GM18511 (cell line): ENCODE data around the gene FAXDC2.

Experiments
- ATAC-seq: cut with Tn5 transposase; IDR thresholded peaks from one replicate; pipeline ENCODE4 v1.9.1; 2021; ENCODE audit warnings: mild to moderate bottlenecking, moderate library complexity; ENCODE audit not compliant: unreplicated experiment

FAXDC2 gene

GRCh38 chr5:154850255-154851062, at the start of gene FAXDC2:
Gene FAXDC2, minus strand, starts transcription at chr5:154850603. Its CDS starts 12,425 bp downstream, at chr5:154838178.
- ATAC-seq, result no peak

DNA sequence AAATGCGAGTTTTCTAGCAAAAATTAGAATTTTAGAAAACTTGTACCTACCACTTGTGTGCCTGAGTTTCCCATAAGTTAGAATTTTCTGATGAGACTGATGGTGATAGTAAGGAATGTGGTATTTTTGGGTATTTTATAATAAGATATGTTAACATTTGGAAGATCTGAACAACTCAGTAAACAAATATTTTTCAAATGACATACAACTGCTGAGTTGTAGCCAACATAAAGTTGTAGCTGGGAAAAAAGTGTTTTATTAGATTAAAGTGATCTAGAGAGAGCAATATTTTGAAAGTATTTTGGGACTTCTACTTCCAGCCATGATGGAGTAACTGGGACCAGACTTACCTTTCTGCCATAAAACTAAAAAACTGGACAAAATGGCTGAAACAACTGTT, 49.7 kb upstream of the FAXDC2 start:
- ATAC-seq, result no peak

DNA sequence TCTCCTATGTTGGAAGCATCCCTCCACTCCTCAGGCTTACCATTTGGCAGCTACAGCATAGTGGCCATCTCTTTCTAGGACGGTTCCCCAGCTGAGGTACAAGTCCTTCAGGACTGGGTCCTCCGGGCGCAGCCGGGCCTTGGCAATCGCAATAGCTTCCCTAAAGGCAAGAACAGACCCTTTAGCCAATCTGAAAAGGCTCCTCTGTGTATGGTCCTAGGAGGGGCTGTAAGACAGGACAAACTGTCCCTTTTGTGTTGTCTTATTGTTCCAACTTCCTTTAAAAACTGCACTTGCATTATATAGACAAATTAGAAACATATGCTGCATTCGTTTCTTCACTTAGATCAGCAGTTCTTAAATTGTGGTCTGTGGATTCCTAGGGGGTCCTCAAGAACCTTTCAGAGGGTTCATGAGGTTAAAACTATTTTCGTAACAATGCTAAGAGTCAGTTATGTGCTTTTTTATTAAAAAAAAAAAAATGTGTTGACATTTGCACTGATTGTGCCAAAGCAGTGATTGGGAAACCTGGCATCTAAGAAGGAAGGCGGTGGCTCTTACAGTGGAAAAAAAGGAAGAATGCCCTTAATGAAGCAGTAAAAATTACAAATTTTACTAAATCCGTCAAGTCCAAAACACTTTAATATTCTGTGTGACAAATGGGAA, 48.9 kb upstream of the FAXDC2 start:
- ATAC-seq, result no peak

DNA sequence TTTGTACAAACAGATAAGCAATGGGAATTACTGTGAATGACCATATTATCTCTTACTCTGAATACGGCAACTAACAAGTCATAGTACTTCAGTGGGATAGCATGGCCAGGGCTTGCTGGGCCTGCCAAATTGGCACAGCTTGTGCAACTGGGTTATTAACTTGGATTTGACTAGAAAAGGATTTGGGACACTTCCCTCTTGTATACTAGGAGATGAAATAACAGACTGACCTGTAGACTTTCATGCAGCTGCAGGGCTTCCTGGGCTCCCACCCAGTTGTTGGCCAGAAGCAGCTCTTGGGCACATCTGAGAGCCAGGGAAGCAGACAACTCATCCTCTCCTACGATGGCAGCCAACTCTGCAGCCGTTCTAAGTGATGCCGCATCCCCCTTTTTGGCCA, 47.8 kb upstream of the FAXDC2 start:
- ATAC-seq, result no peak

DNA sequence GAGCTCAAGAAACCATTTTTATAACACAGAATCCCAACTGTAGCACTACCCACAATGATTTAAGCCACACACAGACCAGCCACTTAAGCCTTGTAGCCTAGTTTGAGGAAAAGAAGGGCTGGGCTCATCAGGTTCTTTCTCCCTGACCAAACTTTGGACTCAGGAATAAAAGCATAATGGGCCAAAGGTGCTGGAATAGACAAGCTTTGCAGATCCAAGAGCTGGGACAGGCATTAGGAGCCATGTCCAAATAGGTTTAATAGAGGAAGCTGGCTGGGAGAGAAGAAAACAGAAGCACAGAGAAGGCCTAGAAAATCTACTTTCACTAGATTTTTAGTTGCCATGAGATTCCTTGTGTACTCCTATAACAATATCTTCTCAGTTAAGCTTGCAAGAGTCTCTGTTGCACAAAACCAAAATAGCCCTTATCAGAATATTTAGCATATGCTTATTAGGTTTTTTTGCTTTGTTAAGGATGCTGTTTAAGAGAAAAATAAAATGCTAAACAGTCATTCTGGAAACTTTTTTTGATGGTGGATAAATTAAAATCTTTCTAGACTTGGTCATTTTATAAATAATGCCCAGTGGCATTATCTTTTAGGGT, 46.3 kb upstream of the FAXDC2 start:
- no peak for ATAC-seq

DNA sequence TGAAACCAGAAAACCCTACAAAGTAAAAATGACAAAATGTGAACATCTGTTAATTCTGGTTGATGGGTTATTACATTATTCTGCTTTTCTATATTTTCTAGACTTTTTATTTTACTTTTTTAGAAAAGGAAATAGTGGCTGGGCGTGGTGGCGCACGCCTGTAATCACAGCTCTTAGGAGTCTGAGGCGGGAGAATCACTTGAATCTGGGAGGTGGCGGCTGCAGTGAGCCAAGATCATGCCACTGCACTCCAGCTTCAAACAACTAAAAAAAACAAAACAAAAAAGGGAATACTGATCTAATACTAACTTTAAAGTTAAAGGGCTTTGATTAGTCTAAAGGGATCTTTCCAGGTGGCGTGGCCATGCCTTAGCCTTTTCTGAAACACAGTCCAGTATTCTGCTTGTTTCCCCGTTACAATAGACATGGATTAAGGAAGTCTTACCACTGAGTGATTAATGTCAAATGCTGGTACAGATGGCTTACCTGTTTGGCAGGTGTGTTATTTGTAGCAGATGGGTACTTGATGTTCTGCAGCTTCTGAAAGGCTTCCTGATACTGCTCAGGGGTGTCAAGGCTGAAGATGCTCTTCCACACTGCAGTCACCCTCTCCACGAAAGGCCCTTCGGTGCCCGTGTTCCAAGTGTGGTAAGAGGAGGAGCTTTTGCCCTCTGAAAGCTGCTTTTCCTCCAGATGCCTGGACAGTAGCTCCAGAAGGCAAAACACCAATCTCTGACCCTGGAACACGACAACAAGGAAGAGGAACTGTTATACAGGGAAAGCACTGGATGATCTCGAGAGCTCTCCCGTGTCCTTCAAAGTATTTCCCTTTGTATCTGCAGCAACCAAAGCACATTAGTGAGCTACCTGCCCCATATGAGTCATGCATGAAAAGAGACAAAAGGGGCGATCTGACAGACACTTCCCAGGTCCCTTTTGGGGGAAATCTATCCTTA, 45.5 kb upstream of the FAXDC2 start:
- ATAC-seq, result no peak

DNA sequence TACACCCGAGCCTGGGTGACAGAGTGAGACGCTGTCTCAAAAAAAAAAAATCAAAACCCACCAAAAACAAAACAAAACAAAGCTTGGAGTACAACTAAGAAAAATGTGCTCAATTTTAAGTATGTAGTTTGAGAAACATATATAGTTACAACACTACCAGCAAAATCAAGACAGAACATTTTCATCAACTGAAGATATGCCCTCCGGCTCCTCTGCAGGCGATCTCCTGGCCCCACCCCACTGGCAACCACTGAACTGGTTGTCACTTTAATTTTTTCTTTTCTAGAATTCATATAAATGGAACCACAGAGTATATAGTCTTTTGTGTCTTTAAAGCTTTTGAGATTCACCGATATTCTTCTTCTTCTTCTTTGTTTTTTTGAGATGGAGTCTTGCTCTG, 43.0 kb upstream of the FAXDC2 start:
- ATAC-seq, result no peak

GRCh38 chr5:154892369-154892771, 42.0 kb upstream of the FAXDC2 start:
- ATAC-seq, result no peak

DNA sequence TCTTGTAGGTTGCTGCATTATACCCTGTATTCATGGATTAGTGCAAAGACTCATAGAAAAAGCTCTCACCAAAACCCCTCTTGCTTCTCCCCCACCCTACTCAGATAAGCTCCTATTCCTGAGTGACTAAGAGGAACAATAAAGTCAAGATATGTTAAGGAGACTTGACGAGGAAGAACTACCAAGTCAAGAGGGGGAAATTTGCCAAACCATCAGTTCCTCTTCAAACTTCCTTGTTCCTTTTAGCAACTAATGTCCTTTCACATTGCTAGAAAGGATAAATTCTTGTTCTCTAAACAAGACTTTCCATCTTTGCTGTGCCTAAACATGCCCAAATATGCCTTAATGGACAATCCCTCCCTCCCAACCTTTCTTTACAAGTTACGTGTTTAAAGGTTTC, 35.0 kb upstream of the FAXDC2 start:
- ATAC-seq, result no peak

- ATAC-seq, result no peak
These were observed 34.0 kb upstream of the FAXDC2 start for GRCh38 chr5:154884424-154884823.

- no peak for ATAC-seq
These were observed 31.6 kb upstream of the FAXDC2 start for GRCh38 chr5:154881986-154882385.

DNA sequence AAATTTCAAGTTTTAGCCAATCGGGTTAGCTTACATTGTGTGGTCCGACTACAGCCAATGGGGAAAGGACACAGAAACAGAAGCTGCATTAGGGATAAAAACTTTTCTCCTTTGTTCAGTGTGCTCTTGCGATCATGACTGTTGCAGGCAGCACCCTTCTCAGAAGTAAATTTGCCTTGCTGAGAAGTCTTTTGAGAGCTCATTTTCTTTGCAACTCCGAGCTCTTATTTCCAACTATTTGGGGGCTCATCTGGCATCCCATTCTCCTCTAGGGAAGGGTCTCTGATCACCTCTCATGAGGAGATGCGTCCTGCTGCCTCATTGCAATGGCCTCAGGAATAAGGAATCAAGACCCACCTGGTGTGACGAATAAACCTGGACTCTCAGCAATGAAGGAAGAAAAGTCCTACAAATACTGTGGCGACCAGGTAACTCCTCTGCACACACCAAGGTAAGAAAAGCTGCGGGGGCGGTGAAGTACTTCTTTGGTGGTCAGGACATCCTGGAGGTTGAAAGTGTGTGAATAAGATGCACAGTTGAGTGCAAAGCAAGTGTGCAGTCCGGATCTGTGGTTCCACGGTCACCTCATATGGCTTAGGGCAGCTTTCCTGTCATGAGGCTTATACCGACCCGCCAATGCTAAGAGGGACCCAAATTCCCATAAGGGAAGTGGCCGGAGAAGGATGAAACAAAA, 28.4 kb upstream of the FAXDC2 start:
- no peak for ATAC-seq

GRCh38 chr5:154873791-154874331, 23.5 kb upstream of the FAXDC2 start:
- no peak for ATAC-seq

- ATAC-seq, result no peak
These were observed 21.3 kb upstream of the FAXDC2 start for GRCh38 chr5:154871734-154872133.

- no peak for ATAC-seq
These were observed 18.3 kb upstream of the FAXDC2 start for GRCh38 chr5:154868702-154869101.

- no peak for ATAC-seq
These were observed 16.4 kb upstream of the FAXDC2 start for GRCh38 chr5:154866841-154867240.

DNA sequence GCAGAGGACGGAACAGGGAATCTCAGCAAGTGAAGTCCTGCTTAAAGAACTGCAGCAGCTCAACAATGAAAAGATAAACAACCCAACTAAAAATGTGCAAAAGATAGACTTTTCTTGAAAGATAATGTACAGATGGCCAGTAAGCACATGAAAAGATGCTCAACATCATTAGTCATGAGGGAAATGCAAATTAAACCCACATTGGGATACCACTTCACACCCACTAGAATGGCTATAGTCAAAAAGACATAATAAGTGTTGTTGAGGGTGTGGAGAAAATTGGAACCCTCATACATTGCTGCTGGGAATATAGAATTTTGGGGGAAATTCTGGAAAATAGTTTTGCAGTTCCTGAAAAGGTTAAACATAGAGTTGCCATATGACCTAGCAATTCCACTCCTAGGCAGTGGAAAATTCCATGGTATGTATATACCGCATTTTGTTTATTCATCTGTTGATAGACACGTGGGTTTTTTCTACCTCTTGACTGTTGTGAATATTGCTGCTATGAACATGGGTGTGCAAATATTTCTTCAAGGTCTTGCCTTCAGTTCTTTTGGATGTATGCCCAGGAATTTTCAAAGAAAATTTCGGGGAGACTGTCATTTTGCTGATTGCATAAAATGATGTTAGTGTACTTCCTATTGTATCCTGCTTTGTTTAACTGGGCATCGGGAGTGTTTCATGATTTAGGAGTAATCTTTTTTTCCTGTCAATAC, 15.2 kb upstream of the FAXDC2 start:
- no peak for ATAC-seq

GRCh38 chr5:154863291-154864080, 13.1 kb upstream of the FAXDC2 start:
- ATAC-seq, result no peak

DNA sequence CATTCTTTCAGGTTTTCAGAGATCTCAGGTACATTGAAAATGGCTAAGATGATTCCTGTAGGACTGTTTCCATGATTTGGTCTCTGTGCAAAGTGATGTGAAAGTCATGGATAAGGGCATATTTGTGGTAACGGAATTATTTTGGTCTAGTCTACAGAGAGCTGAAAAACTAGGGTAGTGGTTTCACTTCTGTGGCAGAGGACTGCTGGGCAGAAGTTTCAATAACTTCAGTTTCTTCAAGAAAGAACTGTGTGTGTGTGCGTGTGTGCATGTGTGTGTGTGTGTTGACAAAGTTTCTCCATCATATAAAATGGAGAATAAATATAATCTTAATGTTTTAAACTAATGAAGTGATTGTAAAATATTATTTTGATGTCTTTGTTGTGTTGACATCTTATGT, 12.4 kb upstream of the FAXDC2 start:
- ATAC-seq, result no peak
